GM12878 (cell line): Measurements from ENCODE around the gene PHOX2A. TPM values are rescaled to one million over a fixed set of nuclear protein-coding genes. Genes with fewer than 3 reads are reported as not detected.

Experiments
- CBX5 ChIP-seq: sonication (generic); IDR thresholded peaks from 2 replicates; pipeline ENCODE4 v1.6.1; 2016; ENCODE audit warnings: low read depth, moderate library complexity, mild to moderate bottlenecking, inconsistent platforms
- CREB1 ChIP-seq: IDR thresholded peaks from 2 replicates; pipeline ENCODE4 v1.6.1; 2012; ENCODE audit warnings: low read depth, mild to moderate bottlenecking, inconsistent platforms
- EED ChIP-seq: sonication (generic); IDR thresholded peaks from 2 replicates; pipeline ENCODE4 v1.6.1; 2016; ENCODE audit warnings: antibody characterized with exemption, low read depth
- ESRRA ChIP-seq: IDR thresholded peaks from 2 replicates; pipeline ENCODE4 v1.6.1; 2012; ENCODE audit warnings: mild to moderate bottlenecking, low read length, improper control_type of control experiment
- HSF1 ChIP-seq: fragments of 150-350 bp; IDR thresholded peaks from 2 replicates; pipeline ENCODE4 v1.6.1; 2014; ENCODE audit warnings: mild to moderate bottlenecking, low read depth, low read length
- RAD21 ChIP-seq: IDR thresholded peaks from 2 replicates; pipeline ENCODE4 v1.6.1; 2011; ENCODE audit warnings: mild to moderate bottlenecking, low read depth, low read length, moderate library complexity; ENCODE audit not compliant: insufficient read depth
- REST ChIP-seq: IDR thresholded peaks from 2 replicates; pipeline ENCODE4 v1.6.1; 2012; ENCODE audit warnings: mild to moderate bottlenecking, low read depth, low read length
- SIX5 ChIP-seq: IDR thresholded peaks from 2 replicates; pipeline ENCODE4 v1.6.1; 2011; ENCODE audit warnings: mild to moderate bottlenecking, low read depth, low read length, moderate library complexity; ENCODE audit not compliant: severe bottlenecking
- SUPT20H ChIP-seq: IDR thresholded peaks from 2 replicates; pipeline ENCODE4 v1.6.1; 2011; ENCODE audit warnings: low read depth, mild to moderate bottlenecking, low read length, moderate library complexity, borderline replicate concordance; ENCODE audit not compliant: control insufficient read depth
- SUZ12 ChIP-seq: fragments of 200-600 bp; sonication (generic); IDR thresholded peaks from one replicate; pipeline ENCODE4 v1.6.1; 2018; ENCODE audit warnings: antibody characterized with exemption, mild to moderate bottlenecking; ENCODE audit not compliant: unreplicated experiment
- TAF1 ChIP-seq: IDR thresholded peaks from 2 replicates; pipeline ENCODE4 v1.6.1; 2011; ENCODE audit warnings: mild to moderate bottlenecking, low read depth, low read length, borderline replicate concordance
- ZNF24 ChIP-seq: fragments of 450-650 bp; IDR thresholded peaks from 2 replicates; pipeline ENCODE4 v1.6.1; 2017; ENCODE audit warnings: antibody characterized with exemption, mild to moderate bottlenecking
- ZNF622 ChIP-seq: fragments of 450-650 bp; IDR thresholded peaks from 2 replicates; pipeline ENCODE4 v1.6.1; 2017; ENCODE audit warnings: mild to moderate bottlenecking, inconsistent platforms
- polyA plus RNA-seq, 11 experiments: library from polyadenylated mRNA; depleted of rRNA in 4 of 11; unstranded in 6 of 11; stranded (reverse) in 5 of 11; fragments of >200 nt; fragmentation: Nextera tagmentation in 4 of 11; fragmentation: Illumina TruSeq in 1 of 11; extraction: Ambion mirVana in 4 of 11; extraction: Trizol in 1 of 11; gene quantifications; 1 replicate in 1 of 11; 2 replicates in 10 of 11; pipeline versions ENCODE4 v1.2.1 to v1.2.3, GENCODE V29; 2011 to 2016; ENCODE audit warnings: inconsistent platforms in 2 of 11, missing spikeins in 2 of 11, low read depth in 1 of 11
- total RNA-seq, 4 experiments: library from RNA; depleted of rRNA in 3 of 4; stranded (reverse); fragments of >200 nt in 3 of 4; fragmentation: Illumina TruSeq in 1 of 4; extraction: Trizol in 1 of 4; gene quantifications; 2 replicates each; pipeline versions ENCODE4 v1.2.1 to v1.2.3, GENCODE V29; 2013 to 2021
- TF ChIP-seq, protein P1 (sequence below), 3 experiments: IDR thresholded peaks in 2 of 3; conservative IDR thresholded peaks in 1 of 3; 2 replicates each; pipeline ENCODE4 v1.5.1; 2011; ENCODE audit warnings: low read depth in 3 of 3, low read length in 3 of 3, mild to moderate bottlenecking in 3 of 3, control low read depth in 2 of 3, moderate library complexity in 2 of 3, inconsistent platforms in 1 of 3, mixed read lengths in 1 of 3; ENCODE audit not compliant: control insufficient read depth in 2 of 3, insufficient read depth in 1 of 3; ENCODE audit errors: extremely low read depth in 1 of 3
- TF ChIP-seq, protein P2 (sequence below): IDR thresholded peaks from 2 replicates; pipeline ENCODE4 v1.6.1; 2012; ENCODE audit warnings: low read length, inconsistent platforms
- TF ChIP-seq, protein P3 (sequence below): fragments of 450-650 bp; IDR thresholded peaks from 2 replicates; pipeline ENCODE4 v1.6.1; 2016; ENCODE audit warnings: mild to moderate bottlenecking

PHOX2A gene
- total and polyA plus RNA-seq, 10 of the 15 experiments (the other 5 are each of a cell fraction or from before 2014, with no cell fraction given) = not detected

GRCh38 chr11:72239849-72240460 lies 4.0 kb downstream of the PHOX2A start (continued):
- no peak for TF ChIP-seq REST
- no peak for TF ChIP-seq TAF1
- TF ChIP-seq ZNF24 = no peak
- TF ChIP-seq SUPT20H = no peak
- TF ChIP-seq SUZ12 = peak; percentile 99
- TF ChIP-seq, protein P1, sequence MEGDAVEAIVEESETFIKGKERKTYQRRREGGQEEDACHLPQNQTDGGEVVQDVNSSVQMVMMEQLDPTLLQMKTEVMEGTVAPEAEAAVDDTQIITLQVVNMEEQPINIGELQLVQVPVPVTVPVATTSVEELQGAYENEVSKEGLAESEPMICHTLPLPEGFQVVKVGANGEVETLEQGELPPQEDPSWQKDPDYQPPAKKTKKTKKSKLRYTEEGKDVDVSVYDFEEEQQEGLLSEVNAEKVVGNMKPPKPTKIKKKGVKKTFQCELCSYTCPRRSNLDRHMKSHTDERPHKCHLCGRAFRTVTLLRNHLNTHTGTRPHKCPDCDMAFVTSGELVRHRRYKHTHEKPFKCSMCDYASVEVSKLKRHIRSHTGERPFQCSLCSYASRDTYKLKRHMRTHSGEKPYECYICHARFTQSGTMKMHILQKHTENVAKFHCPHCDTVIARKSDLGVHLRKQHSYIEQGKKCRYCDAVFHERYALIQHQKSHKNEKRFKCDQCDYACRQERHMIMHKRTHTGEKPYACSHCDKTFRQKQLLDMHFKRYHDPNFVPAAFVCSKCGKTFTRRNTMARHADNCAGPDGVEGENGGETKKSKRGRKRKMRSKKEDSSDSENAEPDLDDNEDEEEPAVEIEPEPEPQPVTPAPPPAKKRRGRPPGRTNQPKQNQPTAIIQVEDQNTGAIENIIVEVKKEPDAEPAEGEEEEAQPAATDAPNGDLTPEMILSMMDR (IDR thresholded peaks at IDR 0.05 in 2 of 3, conservative IDR thresholded peaks at IDR 0.05 in 1 of 3; ENCODE audit: control insufficient read depth in 2 of 3, extremely low read depth in 1 of 3, insufficient read depth in 1 of 3, low read depth in 3 of 3, low read length in 3 of 3) = no peak
- TF ChIP-seq, protein P2, sequence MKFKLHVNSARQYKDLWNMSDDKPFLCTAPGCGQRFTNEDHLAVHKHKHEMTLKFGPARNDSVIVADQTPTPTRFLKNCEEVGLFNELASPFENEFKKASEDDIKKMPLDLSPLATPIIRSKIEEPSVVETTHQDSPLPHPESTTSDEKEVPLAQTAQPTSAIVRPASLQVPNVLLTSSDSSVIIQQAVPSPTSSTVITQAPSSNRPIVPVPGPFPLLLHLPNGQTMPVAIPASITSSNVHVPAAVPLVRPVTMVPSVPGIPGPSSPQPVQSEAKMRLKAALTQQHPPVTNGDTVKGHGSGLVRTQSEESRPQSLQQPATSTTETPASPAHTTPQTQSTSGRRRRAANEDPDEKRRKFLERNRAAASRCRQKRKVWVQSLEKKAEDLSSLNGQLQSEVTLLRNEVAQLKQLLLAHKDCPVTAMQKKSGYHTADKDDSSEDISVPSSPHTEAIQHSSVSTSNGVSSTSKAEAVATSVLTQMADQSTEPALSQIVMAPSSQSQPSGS = no peak
- no peak for TF ChIP-seq SIX5
- TF ChIP-seq CBX5 = no peak
- no peak for TF ChIP-seq RAD21
- TF ChIP-seq, protein P3, sequence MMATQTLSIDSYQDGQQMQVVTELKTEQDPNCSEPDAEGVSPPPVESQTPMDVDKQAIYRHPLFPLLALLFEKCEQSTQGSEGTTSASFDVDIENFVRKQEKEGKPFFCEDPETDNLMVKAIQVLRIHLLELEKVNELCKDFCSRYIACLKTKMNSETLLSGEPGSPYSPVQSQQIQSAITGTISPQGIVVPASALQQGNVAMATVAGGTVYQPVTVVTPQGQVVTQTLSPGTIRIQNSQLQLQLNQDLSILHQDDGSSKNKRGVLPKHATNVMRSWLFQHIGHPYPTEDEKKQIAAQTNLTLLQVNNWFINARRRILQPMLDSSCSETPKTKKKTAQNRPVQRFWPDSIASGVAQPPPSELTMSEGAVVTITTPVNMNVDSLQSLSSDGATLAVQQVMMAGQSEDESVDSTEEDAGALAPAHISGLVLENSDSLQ = no peak
- TF ChIP-seq HSF1 = no peak
- TF ChIP-seq ESRRA = no peak
- no peak for TF ChIP-seq CREB1
- no peak for TF ChIP-seq ZNF622
- TF ChIP-seq EED = no peak
